ENCODE data around the gene ANXA6.

DNA sequence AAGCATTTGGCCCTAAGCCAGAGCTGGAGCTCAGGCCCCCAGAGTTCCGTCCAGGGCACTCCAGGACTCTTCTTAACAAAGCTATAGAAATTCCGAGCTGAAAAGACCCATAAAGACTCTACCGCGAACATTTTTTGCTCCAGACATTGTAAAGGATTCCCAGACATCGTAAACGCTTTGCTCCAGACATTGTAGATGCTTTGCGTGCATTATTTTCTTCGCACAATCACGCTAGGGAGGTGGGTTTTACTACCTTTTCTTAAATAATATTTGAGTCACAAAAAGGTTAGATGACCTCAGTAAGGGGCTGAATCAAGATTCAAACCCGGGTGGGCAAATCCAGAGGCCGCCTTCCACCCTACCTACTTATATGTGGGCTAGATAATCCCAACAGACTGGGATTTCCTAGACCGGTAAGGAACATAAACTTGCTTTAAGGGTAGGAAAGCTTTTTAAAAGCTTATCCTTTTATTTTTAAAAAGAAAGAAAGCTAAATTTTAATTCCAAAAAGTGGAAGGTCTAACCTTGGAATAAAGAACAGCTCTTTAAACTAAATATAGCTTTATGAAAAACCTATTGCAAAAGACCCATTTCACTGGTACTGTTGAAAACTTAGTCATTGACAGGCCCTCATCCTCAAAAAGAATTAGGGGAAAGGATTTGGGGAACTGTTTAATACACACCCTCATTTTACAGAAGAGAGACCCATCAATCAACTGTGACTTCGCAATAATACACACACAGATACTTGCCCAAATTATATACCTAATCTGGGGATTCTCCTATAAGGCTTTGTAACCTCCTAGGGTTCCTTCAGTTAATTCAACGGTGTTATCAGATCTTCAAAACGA lies 75.9 kb downstream of the ANXA6 start:
- TF ChIP-seq, protein P1, sequence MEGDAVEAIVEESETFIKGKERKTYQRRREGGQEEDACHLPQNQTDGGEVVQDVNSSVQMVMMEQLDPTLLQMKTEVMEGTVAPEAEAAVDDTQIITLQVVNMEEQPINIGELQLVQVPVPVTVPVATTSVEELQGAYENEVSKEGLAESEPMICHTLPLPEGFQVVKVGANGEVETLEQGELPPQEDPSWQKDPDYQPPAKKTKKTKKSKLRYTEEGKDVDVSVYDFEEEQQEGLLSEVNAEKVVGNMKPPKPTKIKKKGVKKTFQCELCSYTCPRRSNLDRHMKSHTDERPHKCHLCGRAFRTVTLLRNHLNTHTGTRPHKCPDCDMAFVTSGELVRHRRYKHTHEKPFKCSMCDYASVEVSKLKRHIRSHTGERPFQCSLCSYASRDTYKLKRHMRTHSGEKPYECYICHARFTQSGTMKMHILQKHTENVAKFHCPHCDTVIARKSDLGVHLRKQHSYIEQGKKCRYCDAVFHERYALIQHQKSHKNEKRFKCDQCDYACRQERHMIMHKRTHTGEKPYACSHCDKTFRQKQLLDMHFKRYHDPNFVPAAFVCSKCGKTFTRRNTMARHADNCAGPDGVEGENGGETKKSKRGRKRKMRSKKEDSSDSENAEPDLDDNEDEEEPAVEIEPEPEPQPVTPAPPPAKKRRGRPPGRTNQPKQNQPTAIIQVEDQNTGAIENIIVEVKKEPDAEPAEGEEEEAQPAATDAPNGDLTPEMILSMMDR (IDR thresholded peaks at IDR 0.05; ENCODE audit: borderline replicate concordance, extremely low read depth, low read length, poor library complexity, severe bottlenecking), result no peak
- TF ChIP-seq EZH2 (IDR thresholded peaks at IDR 0.05; ENCODE audit: borderline replicate concordance, low read depth, low read length, severe bottlenecking), result no peak
